Mucosa of descending colon (tissue), 3 donors: ENCODE data around the gene SLC30A9. TPM values are rescaled to one million over a fixed set of nuclear protein-coding genes. Genes with fewer than 3 reads are reported as not detected.

Source experiments
- ATAC-seq: fragments of 200-7000 bp; cut with Tn5 transposase; one replicate; pipeline ENCODE4 v1.9.1; 2020; ENCODE audit warnings: mild to moderate bottlenecking, moderate library complexity
- DNase-seq, 3 donors: peaks; one replicate each; pipeline ENCODE4 v3.0.0-alpha.2; 2020
- H3K36me3 ChIP-seq: fragments of 200-600 bp; one replicate; pipeline ENCODE4 v1.8.0; 2021; ENCODE audit warnings: low read depth, mild to moderate bottlenecking
- H3K4me1 ChIP-seq: fragments of 200-600 bp; one replicate; pipeline ENCODE4 v1.8.0; 2021; ENCODE audit warnings: low read depth, mild to moderate bottlenecking
- H3K4me3 ChIP-seq: fragments of 200-600 bp; one replicate; pipeline ENCODE4 v1.8.0; 2021; ENCODE audit warnings: mild to moderate bottlenecking
- H3K9me3 ChIP-seq: fragments of 200-600 bp; one replicate; pipeline ENCODE4 v1.8.0; 2021; ENCODE audit warnings: mild to moderate bottlenecking
- CTCF ChIP-seq: fragments of 200-600 bp; IDR thresholded peaks from one replicate; pipeline ENCODE4 v1.8.0; 2022; ENCODE audit warnings: antibody characterized with exemption, mild to moderate bottlenecking
- intact Hi-C, 2 donors: fragments of 100-400 bp; cut with DNase I in 1 of 2; cut with micrococcal nuclease in 1 of 2; formaldehyde crosslinking; loops; one replicate each; pipeline versions ENCODE4 v1.11.0 to v1.11.1; 2022; cut with DNase I, micrococcal nuclease
- total RNA-seq, 3 donors: library from RNA; stranded (reverse); fragmentation: NEBNext Ultra II Directional in 2 of 3; extraction: Animal tissue kit (Norgen Biotek cat#: 25700) in 2 of 3; gene quantifications; one replicate each; pipeline versions ENCODE4 v1.2.1 to v1.2.4, GENCODE V29; 2021 to 2023
- donor health status: DM: no; HTN: no; CAD: no; lungs with moderate emphysema.
- donor health status: DM: no; HTN: no; CAD: no.
- donor health status: DM: no; HTN: yes; CAD: no.

Gene SLC30A9
- total RNA-seq, 3 donors from 2014 or later: 44.6 to 63.2 (median 57.8) TPM

GRCh38 chr4:42104521-42104920 lies 114.2 kb downstream of the SLC30A9 start:
- ATAC-seq (no peak), DNase-seq (no peak)
- TF ChIP-seq CTCF: no peak
- no peaks in the 10 kb centered on the region for H3K9me3 ChIP-seq
- no peak overlapping the region for H3K4me3 ChIP-seq
- no peaks in the 10 kb centered on the region for H3K4me1 ChIP-seq
- no peaks in the 10 kb centered on the region for H3K36me3 ChIP-seq
- intact Hi-C loops: no loop called here

DNA sequence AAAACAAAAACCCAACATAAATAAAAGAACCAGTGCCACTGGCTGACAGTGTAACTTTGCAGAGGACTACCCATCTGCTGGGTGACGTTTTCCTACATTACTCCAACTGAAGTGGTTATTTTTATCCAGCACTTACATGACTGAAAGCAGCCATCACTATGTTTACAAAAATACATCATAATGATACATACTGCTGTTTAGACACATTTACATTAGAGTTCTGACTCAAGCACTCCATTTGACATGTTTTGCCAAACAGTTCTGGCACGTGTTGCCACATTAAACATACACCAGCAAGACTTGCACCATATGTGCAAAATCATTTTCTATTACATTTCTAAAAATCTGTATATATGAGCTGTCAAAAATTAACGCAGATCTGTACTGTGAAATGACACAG lies 122.5 kb downstream of the SLC30A9 start:
- DNase-seq: no peak
- Histone ChIP-seq H3K36me3 (no peaks in the 10 kb centered on the region), H3K9me3 (no peaks in the 10 kb centered on the region), H3K4me3 (no peak overlapping the region), H3K4me1 (no peaks in the 10 kb centered on the region)
- intact Hi-C loops: no loop called here
- TF ChIP-seq CTCF: no peak
- no peak for ATAC-seq

DNA sequence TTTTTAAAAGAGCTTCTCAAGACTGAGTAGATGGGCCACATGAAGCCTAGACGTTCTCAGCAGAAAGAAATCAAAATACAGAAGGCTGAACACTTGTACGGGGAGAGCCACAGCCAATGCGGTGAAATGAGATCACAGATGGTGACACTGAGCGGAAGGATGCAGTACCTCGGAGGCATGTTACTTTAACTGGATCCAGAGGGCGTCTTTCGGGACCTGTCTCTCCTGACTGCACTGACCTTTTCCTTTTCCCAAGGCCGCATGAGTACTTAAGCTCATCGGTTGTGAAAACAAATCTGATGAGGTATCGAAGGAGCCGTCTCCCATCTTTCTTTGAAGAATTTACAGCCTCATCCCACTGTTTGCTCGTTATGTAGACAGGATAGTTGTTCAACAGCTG lies 129.6 kb downstream of the SLC30A9 start:
- ATAC-seq: no peak
- intact Hi-C loops: no loop called here
- no peak for DNase-seq

DNA sequence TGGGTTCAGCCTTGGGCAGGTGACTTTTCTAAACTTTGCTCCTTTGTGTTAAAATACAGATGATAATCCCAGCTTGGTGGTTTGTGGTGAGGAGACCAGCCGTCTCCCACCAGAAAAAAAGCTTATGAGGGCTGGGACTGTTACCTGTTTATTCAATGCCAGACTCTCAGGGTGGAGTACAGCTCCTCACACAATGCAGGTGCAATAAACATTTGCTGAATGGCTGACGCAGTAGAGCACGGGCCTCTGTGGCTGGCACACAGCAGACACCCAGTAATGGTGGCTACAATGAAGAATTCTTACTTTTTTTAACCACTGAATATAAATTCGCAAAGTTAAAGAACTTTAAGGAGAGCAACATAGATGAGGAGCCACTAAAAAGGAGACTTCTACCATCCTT lies 131.9 kb downstream of the SLC30A9 start:
- H3K4me3 ChIP-seq: no peak overlapping the region
- no peaks in the 10 kb centered on the region for H3K36me3 ChIP-seq
- no peaks in the 10 kb centered on the region for H3K9me3 ChIP-seq
- DNase-seq: no peak
- TF ChIP-seq CTCF: no peak
- intact Hi-C loops: no loop called here
- H3K4me1 ChIP-seq: no peaks in the 10 kb centered on the region
- ATAC-seq: peak; percentile 67

More for the DNA sequence above, 129.6 kb downstream of the SLC30A9 start:
- Histone ChIP-seq H3K4me3 (no peak overlapping the region), H3K9me3 (no peaks in the 10 kb centered on the region), H3K4me1 (no peaks in the 10 kb centered on the region), H3K36me3 (no peaks in the 10 kb centered on the region)
- TF ChIP-seq CTCF: no peak

GRCh38 chr4:42123071-42123644 lies 132.8 kb downstream of the SLC30A9 start:
- Histone ChIP-seq H3K4me1 (no peaks in the 10 kb centered on the region), H3K9me3 (no peaks in the 10 kb centered on the region), H3K36me3 (no peaks in the 10 kb centered on the region), H3K4me3 (no peak overlapping the region)
- ATAC-seq (no peak), DNase-seq (no peak)
- TF ChIP-seq CTCF: no peak
- intact Hi-C loops: no loop called here

DNA sequence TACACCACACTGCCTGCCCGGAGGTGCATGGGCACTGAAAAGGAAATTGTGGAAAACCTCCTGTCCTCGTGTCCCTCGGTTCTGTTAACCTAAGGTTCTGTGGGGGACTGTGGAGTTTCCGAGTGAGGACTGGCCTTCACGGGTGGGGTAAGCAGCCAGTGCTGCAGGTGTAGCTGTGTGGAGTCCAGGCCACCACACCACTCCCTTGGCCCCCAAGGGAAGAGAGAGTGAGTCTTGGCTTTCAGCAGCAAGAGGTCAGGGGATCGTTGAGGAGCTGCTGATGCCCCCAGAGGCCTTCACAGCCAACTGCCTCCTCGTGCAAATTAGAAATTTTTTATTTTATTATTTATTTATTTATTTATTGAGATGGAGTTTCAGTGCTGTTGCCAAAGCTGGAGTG lies 141.8 kb downstream of the SLC30A9 start:
- H3K4me3 ChIP-seq: no peak overlapping the region
- no peaks in the 10 kb centered on the region for H3K9me3 ChIP-seq
- DNase-seq (no peak), ATAC-seq (no peak)
- no peak for TF ChIP-seq CTCF
- intact Hi-C loops: no loop called here
- no peaks in the 10 kb centered on the region for H3K36me3 ChIP-seq
- no peaks in the 10 kb centered on the region for H3K4me1 ChIP-seq
